ENCODE measurements around the gene IL22.

DNA sequence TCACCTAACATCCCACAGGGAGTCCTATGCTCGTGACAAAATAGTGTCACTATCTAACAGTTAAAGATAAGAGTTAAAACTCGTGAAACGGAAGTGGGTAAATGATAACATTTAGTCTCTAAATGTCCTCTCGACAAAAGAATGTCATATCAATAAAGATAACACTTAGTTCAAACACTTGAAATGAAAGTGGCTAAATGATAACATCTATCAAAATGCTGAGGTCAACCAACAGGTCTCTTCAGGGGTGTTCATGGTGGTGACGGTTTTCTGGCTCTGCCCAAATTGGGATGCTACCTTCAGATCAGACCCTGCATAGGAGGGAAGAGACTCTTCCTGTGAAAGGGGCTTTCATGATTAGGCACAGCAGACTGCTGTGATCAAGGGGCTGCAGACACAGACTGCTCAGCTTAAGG, 49.9 kb downstream of the IL22 start:
- TF ChIP-seq NFIC (IDR thresholded peaks at IDR 0.05) (no peak), CEBPB (IDR thresholded peaks at IDR 0.05) (no peak), EP300 (IDR thresholded peaks at IDR 0.05; ENCODE audit: borderline replicate concordance) (no peak), EGR1 (IDR thresholded peaks at IDR 0.05) (no peak), TCF12 (IDR thresholded peaks at IDR 0.05; ENCODE audit: low read depth) (no peak), RAD21 (IDR thresholded peaks at IDR 0.05; ENCODE audit: low read depth) (no peak), CREB1 (IDR thresholded peaks at IDR 0.05; ENCODE audit: low read depth) (no peak), ZBTB7A (IDR thresholded peaks at IDR 0.05; ENCODE audit: low read depth) (no peak), YY1 (IDR thresholded peaks at IDR 0.05; ENCODE audit: low read depth) (no peak)
- TF ChIP-seq, protein P1, sequence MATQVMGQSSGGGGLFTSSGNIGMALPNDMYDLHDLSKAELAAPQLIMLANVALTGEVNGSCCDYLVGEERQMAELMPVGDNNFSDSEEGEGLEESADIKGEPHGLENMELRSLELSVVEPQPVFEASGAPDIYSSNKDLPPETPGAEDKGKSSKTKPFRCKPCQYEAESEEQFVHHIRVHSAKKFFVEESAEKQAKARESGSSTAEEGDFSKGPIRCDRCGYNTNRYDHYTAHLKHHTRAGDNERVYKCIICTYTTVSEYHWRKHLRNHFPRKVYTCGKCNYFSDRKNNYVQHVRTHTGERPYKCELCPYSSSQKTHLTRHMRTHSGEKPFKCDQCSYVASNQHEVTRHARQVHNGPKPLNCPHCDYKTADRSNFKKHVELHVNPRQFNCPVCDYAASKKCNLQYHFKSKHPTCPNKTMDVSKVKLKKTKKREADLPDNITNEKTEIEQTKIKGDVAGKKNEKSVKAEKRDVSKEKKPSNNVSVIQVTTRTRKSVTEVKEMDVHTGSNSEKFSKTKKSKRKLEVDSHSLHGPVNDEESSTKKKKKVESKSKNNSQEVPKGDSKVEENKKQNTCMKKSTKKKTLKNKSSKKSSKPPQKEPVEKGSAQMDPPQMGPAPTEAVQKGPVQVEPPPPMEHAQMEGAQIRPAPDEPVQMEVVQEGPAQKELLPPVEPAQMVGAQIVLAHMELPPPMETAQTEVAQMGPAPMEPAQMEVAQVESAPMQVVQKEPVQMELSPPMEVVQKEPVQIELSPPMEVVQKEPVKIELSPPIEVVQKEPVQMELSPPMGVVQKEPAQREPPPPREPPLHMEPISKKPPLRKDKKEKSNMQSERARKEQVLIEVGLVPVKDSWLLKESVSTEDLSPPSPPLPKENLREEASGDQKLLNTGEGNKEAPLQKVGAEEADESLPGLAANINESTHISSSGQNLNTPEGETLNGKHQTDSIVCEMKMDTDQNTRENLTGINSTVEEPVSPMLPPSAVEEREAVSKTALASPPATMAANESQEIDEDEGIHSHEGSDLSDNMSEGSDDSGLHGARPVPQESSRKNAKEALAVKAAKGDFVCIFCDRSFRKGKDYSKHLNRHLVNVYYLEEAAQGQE (IDR thresholded peaks at IDR 0.05; ENCODE audit: low read depth) = no peak
- TF ChIP-seq, protein P2, sequence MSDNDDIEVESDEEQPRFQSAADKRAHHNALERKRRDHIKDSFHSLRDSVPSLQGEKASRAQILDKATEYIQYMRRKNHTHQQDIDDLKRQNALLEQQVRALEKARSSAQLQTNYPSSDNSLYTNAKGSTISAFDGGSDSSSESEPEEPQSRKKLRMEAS (IDR thresholded peaks at IDR 0.05) = no peak
- TF ChIP-seq, protein P3, sequence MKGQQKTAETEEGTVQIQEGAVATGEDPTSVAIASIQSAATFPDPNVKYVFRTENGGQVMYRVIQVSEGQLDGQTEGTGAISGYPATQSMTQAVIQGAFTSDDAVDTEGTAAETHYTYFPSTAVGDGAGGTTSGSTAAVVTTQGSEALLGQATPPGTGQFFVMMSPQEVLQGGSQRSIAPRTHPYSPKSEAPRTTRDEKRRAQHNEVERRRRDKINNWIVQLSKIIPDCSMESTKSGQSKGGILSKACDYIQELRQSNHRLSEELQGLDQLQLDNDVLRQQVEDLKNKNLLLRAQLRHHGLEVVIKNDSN (IDR thresholded peaks at IDR 0.05) = no peak
